H9 (cell line): ENCODE measurements around the gene TOGARAM2. TPM values are rescaled to one million over a fixed set of nuclear protein-coding genes. Genes with fewer than 3 reads are reported as not detected.

Source experiments
- DNase-seq: peaks from one replicate; pipeline ENCODE4 v3.0.0-alpha.2; 2017
- H2AFZ ChIP-seq: one replicate; pipeline ENCODE4 v1.6.1; 2013; ENCODE audit warnings: mild to moderate bottlenecking, low read length, control low read depth, moderate library complexity
- H2AK5ac ChIP-seq: 2 replicates; pipeline ENCODE4 v1.6.1; 2013; ENCODE audit warnings: low read length, control low read depth, mixed read lengths; ENCODE audit not compliant: insufficient read length
- H2BK120ac ChIP-seq: one replicate; pipeline ENCODE4 v1.6.1; 2013; ENCODE audit warnings: low read depth, mild to moderate bottlenecking, low read length, control low read depth, inconsistent platforms; ENCODE audit not compliant: poor library complexity, severe bottlenecking
- H2BK12ac ChIP-seq: 2 replicates; pipeline ENCODE4 v1.6.1; 2013; ENCODE audit warnings: low read length, control low read depth, mixed read lengths, low read depth; ENCODE audit not compliant: insufficient read length
- H2BK15ac ChIP-seq: 2 replicates; pipeline ENCODE4 v1.6.1; 2013; ENCODE audit warnings: low read depth, low read length, control low read depth
- H2BK20ac ChIP-seq: one replicate; pipeline ENCODE4 v1.6.1; 2013; ENCODE audit warnings: low read depth, mild to moderate bottlenecking, low read length, control low read depth, inconsistent platforms; ENCODE audit not compliant: poor library complexity, severe bottlenecking
- H2BK5ac ChIP-seq: 2 replicates; pipeline ENCODE4 v1.6.1; 2013; ENCODE audit warnings: low read length, control low read depth, mixed read lengths; ENCODE audit not compliant: insufficient read length
- H3K14ac ChIP-seq: 2 replicates; pipeline ENCODE4 v1.6.1; 2013; ENCODE audit warnings: low read length, control low read depth; ENCODE audit not compliant: insufficient read depth
- H3K18ac ChIP-seq: 2 replicates; pipeline ENCODE4 v1.6.1; 2013; ENCODE audit warnings: low read depth, mild to moderate bottlenecking, mixed read lengths, low read length, control low read depth; ENCODE audit not compliant: insufficient read length
- H3K23ac ChIP-seq: 2 replicates; pipeline ENCODE4 v1.6.1; 2013; ENCODE audit warnings: low read length, control low read depth, mixed read lengths, low read depth; ENCODE audit not compliant: insufficient read length
- H3K23me2 ChIP-seq: 2 replicates; pipeline ENCODE4 v1.6.1; 2013; ENCODE audit warnings: low read depth, mild to moderate bottlenecking, mixed read lengths, low read length, control low read depth; ENCODE audit not compliant: insufficient read length, poor library complexity, severe bottlenecking
- H3K27ac ChIP-seq: 2 replicates; pipeline ENCODE4 v1.5.1; 2013; ENCODE audit warnings: low read length, control low read depth, mixed read lengths, low read depth; ENCODE audit not compliant: insufficient read length
- H3K27me3 ChIP-seq: 2 replicates; pipeline ENCODE4 v1.6.1; 2013; ENCODE audit warnings: low read length, control low read depth, inconsistent platforms; ENCODE audit not compliant: insufficient read depth
- H3K4ac ChIP-seq: 2 replicates; pipeline ENCODE4 v1.6.1; 2013; ENCODE audit warnings: low read depth, mild to moderate bottlenecking, control low read depth, inconsistent platforms, low read length, moderate library complexity
- H3K4me1 ChIP-seq: 2 replicates; pipeline ENCODE4 v1.6.1; 2013; ENCODE audit warnings: low read length, control low read depth, inconsistent platforms; ENCODE audit not compliant: insufficient read depth
- H3K4me2 ChIP-seq: 2 replicates; pipeline ENCODE4 v1.6.1; 2013; ENCODE audit warnings: low read length, control low read depth, mixed read lengths; ENCODE audit not compliant: insufficient read length, insufficient read depth
- H3K56ac ChIP-seq: 2 replicates; pipeline ENCODE4 v1.6.1; 2013; ENCODE audit warnings: low read depth, mild to moderate bottlenecking, mixed read lengths, low read length, control low read depth; ENCODE audit not compliant: insufficient read length
- H3K79me1 ChIP-seq: 2 replicates; pipeline ENCODE4 v1.6.1; 2013; ENCODE audit warnings: low read depth, mild to moderate bottlenecking, moderate library complexity, low read length, control low read depth, inconsistent platforms; ENCODE audit not compliant: insufficient read depth, poor library complexity, severe bottlenecking
- H3K79me2 ChIP-seq: 2 replicates; pipeline ENCODE4 v1.6.1; 2013; ENCODE audit warnings: low read length, control low read depth, inconsistent platforms; ENCODE audit not compliant: insufficient read depth
- H3K9ac ChIP-seq: 2 replicates; pipeline ENCODE4 v1.6.1; 2013; ENCODE audit warnings: low read length, control low read depth, mixed read lengths; ENCODE audit not compliant: insufficient read length; ENCODE audit errors: extremely low read depth
- H3K9me3 ChIP-seq: one replicate; pipeline ENCODE4 v1.6.1; 2013; ENCODE audit warnings: low read depth, low read length, inconsistent platforms; ENCODE audit not compliant: control insufficient read depth
- H3T11ph ChIP-seq: one replicate; pipeline ENCODE4 v1.6.1; 2013; ENCODE audit warnings: mild to moderate bottlenecking, low read length, control low read depth, inconsistent platforms
- H4K20me1 ChIP-seq: one replicate; pipeline ENCODE4 v1.6.1; 2013; ENCODE audit not compliant: control insufficient read depth, insufficient read length, insufficient read depth
- H4K5ac ChIP-seq: 2 replicates; pipeline ENCODE4 v1.6.1; 2013; ENCODE audit warnings: low read depth, mild to moderate bottlenecking, mixed read lengths, low read length, control low read depth; ENCODE audit not compliant: insufficient read length
- H4K8ac ChIP-seq: replicated peaks from 2 replicates; pipeline ENCODE4 v1.6.1; 2013; ENCODE audit warnings: low read length, control low read depth, mixed read lengths, low read depth; ENCODE audit not compliant: insufficient read length
- H4K91ac ChIP-seq: 2 replicates; pipeline ENCODE4 v1.6.1; 2013; ENCODE audit warnings: low read depth, mild to moderate bottlenecking, moderate library complexity, mixed read lengths, low read length, control low read depth; ENCODE audit not compliant: insufficient read length
- H3K27ac Mint-ChIP-seq, 3 experiments: 2 replicates in 2 of 3; 3 replicates in 1 of 3; pipeline ENCODE4 v1.8.0; 2020 to 2021; ENCODE audit warnings: mixed read lengths in 3 of 3, mild to moderate bottlenecking in 1 of 3, moderate library complexity in 1 of 3
- H3K27me3 Mint-ChIP-seq: 2 replicates; pipeline ENCODE4 v1.8.0; 2021; ENCODE audit warnings: low read depth, mild to moderate bottlenecking, moderate library complexity, mixed read lengths
- H3K36me3 Mint-ChIP-seq, 3 experiments: 2 replicates in 2 of 3; 3 replicates in 1 of 3; pipeline ENCODE4 v1.8.0; 2020 to 2021; ENCODE audit warnings: low read depth in 3 of 3, mixed read lengths in 3 of 3; ENCODE audit not compliant: insufficient read depth in 1 of 3
- H3K4me1 Mint-ChIP-seq, 2 experiments: 2 replicates each; pipeline ENCODE4 v1.8.0; 2020; ENCODE audit warnings: mixed read lengths in 2 of 2
- H3K4me3 Mint-ChIP-seq, 2 experiments: 2 replicates in 1 of 2; 3 replicates in 1 of 2; pipeline ENCODE4 v1.8.0; 2020 to 2021; ENCODE audit warnings: mild to moderate bottlenecking in 2 of 2, mixed read lengths in 2 of 2, moderate library complexity in 1 of 2
- H3K9me3 Mint-ChIP-seq, 2 experiments: 2 replicates in 1 of 2; 3 replicates in 1 of 2; pipeline ENCODE4 v1.8.0; 2020; ENCODE audit warnings: mild to moderate bottlenecking in 2 of 2, mixed read lengths in 2 of 2, moderate library complexity in 1 of 2
- WGBS: extraction: QIAGEN DNeasy Blood & Tissue Kit; methylation state at CpG from one replicate; pipeline ENCODE4 v1.1.7; 2013; ENCODE audit warnings: missing lambda C conversion rate, low lambda C conversion rate, mixed read lengths; ENCODE audit not compliant: insufficient read length; ENCODE audit errors: extremely low coverage; 5-methylcytosine and 5-hydroxymethylcytosine counted together
- total RNA-seq: library from RNA; stranded (reverse); gene quantifications from 2 replicates; pipeline ENCODE4 v1.2.1, GENCODE V29; 2021
- TF ChIP-seq, protein P1 (sequence below): fragments of 200-600 bp; sonication (generic); conservative IDR thresholded peaks from 3 replicates; pipeline ENCODE4 v1.8.0; 2021; ENCODE audit warnings: antibody characterized with exemption, mild to moderate bottlenecking

TOGARAM2 gene
- total RNA-seq, 1 experiment from 2014 or later, result 0.83 TPM

DNA sequence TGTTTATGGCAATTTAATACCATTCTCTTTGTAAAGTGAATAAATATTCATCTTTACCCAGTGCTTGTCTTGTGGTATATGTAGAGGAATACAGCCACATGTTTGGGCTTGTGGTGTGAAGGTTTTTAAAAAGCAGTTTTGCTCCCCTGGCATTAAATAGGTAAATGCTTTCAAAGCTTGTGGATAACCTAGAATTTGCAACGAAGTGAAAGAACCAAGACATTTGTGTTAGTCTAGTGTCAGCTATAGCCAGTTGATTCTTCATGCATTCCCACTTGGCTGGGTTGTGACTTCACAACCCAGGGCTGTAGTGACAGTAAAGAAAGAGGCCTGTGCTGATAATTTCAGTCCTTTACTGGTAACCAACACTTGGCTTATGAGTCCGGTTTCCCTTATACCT, 32.9 kb upstream of the TOGARAM2 start:
- H2BK12ac ChIP-seq, result no peak overlapping the region
- peaks cover 17 to 26% of the 10 kb centered on the region in 2 experiments for H3K9me3 Mint-ChIP-seq
- H3K4me3 Mint-ChIP-seq, result no peak overlapping the region
- peaks cover 6% of the 10 kb centered on the region; the same call in 1 of the 2 replicates for H3K4me1 ChIP-seq
- no peaks in the 10 kb centered on the region for H3K23me2 ChIP-seq
- H2BK120ac ChIP-seq, result no peak overlapping the region
- no peaks in the 10 kb centered on the region for H3K27me3 Mint-ChIP-seq
- H3K36me3 Mint-ChIP-seq, result peaks cover 56 to 72% (median 66%) of the 10 kb centered on the region in 3 experiments
- no peak overlapping the region for H3K56ac ChIP-seq
- WGBS, result no CpG with 5 or more reads among the region's 2 CpGs
- TF ChIP-seq, protein P1, sequence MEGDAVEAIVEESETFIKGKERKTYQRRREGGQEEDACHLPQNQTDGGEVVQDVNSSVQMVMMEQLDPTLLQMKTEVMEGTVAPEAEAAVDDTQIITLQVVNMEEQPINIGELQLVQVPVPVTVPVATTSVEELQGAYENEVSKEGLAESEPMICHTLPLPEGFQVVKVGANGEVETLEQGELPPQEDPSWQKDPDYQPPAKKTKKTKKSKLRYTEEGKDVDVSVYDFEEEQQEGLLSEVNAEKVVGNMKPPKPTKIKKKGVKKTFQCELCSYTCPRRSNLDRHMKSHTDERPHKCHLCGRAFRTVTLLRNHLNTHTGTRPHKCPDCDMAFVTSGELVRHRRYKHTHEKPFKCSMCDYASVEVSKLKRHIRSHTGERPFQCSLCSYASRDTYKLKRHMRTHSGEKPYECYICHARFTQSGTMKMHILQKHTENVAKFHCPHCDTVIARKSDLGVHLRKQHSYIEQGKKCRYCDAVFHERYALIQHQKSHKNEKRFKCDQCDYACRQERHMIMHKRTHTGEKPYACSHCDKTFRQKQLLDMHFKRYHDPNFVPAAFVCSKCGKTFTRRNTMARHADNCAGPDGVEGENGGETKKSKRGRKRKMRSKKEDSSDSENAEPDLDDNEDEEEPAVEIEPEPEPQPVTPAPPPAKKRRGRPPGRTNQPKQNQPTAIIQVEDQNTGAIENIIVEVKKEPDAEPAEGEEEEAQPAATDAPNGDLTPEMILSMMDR, result no peak
- H3K27ac Mint-ChIP-seq, result no peak overlapping the region
- H3K79me1 ChIP-seq, result peaks cover 9% of the 10 kb centered on the region
- H4K8ac ChIP-seq, result no peak overlapping the region
- H3T11ph ChIP-seq, result no peak overlapping the region
- no peak overlapping the region for H3K27ac ChIP-seq
- no peak overlapping the region for H2BK15ac ChIP-seq
- H4K20me1 ChIP-seq, result no peaks in the 10 kb centered on the region
- H3K27me3 ChIP-seq, result no peaks in the 10 kb centered on the region
- H4K91ac ChIP-seq, result no peak overlapping the region
- no peak overlapping the region for H2AK5ac ChIP-seq
- no peak overlapping the region for H3K23ac ChIP-seq
- no peak overlapping the region for H3K9ac ChIP-seq
- no peak for DNase-seq
- peaks cover 17 to 18% of the 10 kb centered on the region in 2 experiments for H3K4me1 Mint-ChIP-seq
- no peaks in the 10 kb centered on the region for H3K79me2 ChIP-seq
- no peak overlapping the region for H2BK5ac ChIP-seq
- H4K5ac ChIP-seq, result no peak overlapping the region
- H3K4me2 ChIP-seq, result no peak overlapping the region
- H2BK20ac ChIP-seq, result no peak overlapping the region
- no peak overlapping the region for H3K18ac ChIP-seq
- no peak overlapping the region for H3K4ac ChIP-seq
- H3K14ac ChIP-seq, result no peak overlapping the region
- H3K9me3 ChIP-seq, result peaks cover 9% of the 10 kb centered on the region
- H2AFZ ChIP-seq, result no peak overlapping the region
